ENCODE results near the gene HOXA7. TPM values are rescaled to one million over a fixed set of nuclear protein-coding genes. Genes with fewer than 3 reads are reported as not detected.

Gene HOXA7
- total and polyA plus RNA-seq, 12 donors = 7.9 to 39.1 (median 22.7) TPM

GRCh38 chr7:27159266-27160144, 3.0 kb upstream of the HOXA7 start:
- TF ChIP-seq POLR2A (IDR thresholded peaks at IDR 0.05) (no peak), CTCF (IDR thresholded peaks at IDR 0.05) (no peak)
- intact Hi-C loops (cut with DNase I) = loop anchor here (5.0 to 10.0 kb wide), 4 partner anchors 785 to 1275 kb away; no protein-coding TSS in a partner anchor
- WGBS, 4 donors = 84 to 86% (median 85%) methylated on average over 27 of the region's 27 CpGs
- Histone ChIP-seq H3K4me1 (replicated peaks in 1 of 2) (peaks cover 12 to 26% of the 10 kb centered on the region in 2 donors), H3K27ac (peak overlapping the region in 1 of 5 donors; percentile 14), H3K4me3 (no peak overlapping the region), H3K36me3 (replicated peaks in 1 of 2) (no peaks in the 10 kb centered on the region), H3K9me3 (replicated peaks in 1 of 3) (no peaks in the 10 kb centered on the region), H3K27me3 (peaks cover under 1% of the 10 kb centered on the region)
- DNase-seq = peak in 3 of 7 donors; percentile 17 to 48 (median 18)

GRCh38 chr7:27158436-27159265, 2.2 kb upstream of the HOXA7 start:
- Histone ChIP-seq H3K4me1 (replicated peaks in 1 of 2) (peaks cover 12 to 25% of the 10 kb centered on the region in 2 donors), H3K36me3 (replicated peaks in 1 of 2) (no peaks in the 10 kb centered on the region), H3K27me3 (no peaks in the 10 kb centered on the region), H3K27ac (peak overlapping the region in 1 of 5 donors; percentile 14), H3K9me3 (replicated peaks in 1 of 3) (no peaks in the 10 kb centered on the region), H3K4me3 (no peak overlapping the region)
- intact Hi-C loops (cut with DNase I) = no loop called here
- WGBS, 4 donors = 75 to 90% (median 78%) methylated on average over 35 of the region's 35 CpGs
- TF ChIP-seq POLR2A (IDR thresholded peaks at IDR 0.05) (no peak), CTCF (IDR thresholded peaks at IDR 0.05) (no peak)
- peak in 3 of 7 donors; percentile 4 to 50 (median 17) for DNase-seq

- intact Hi-C loops (cut with DNase I) = no loop called here
- no peaks in the 10 kb centered on the region for H3K27me3 ChIP-seq
- no peak overlapping the region for H3K27ac ChIP-seq
- 72 to 84% (median 76%) methylated on average over 30 of the region's 30 CpGs for WGBS, 4 donors
- no peak for TF ChIP-seq CTCF (IDR thresholded peaks at IDR 0.05)
- no peak for TF ChIP-seq POLR2A (IDR thresholded peaks at IDR 0.05)
- peak in 4 of 7 donors; percentile 7 to 45 (median 20) for DNase-seq
- no peaks in the 10 kb centered on the region for H3K36me3 ChIP-seq (replicated peaks in 1 of 2)
- no peak overlapping the region for H3K4me3 ChIP-seq
- H3K9me3 ChIP-seq (replicated peaks in 1 of 3) = no peaks in the 10 kb centered on the region
- H3K4me1 ChIP-seq (replicated peaks in 1 of 2) = peaks cover 12 to 25% of the 10 kb centered on the region in 2 donors
These were observed 1.4 kb upstream of the HOXA7 start for GRCh38 chr7:27157702-27158431.
